Measurements from ENCODE around the gene DIO3.

Gene DIO3

DNA sequence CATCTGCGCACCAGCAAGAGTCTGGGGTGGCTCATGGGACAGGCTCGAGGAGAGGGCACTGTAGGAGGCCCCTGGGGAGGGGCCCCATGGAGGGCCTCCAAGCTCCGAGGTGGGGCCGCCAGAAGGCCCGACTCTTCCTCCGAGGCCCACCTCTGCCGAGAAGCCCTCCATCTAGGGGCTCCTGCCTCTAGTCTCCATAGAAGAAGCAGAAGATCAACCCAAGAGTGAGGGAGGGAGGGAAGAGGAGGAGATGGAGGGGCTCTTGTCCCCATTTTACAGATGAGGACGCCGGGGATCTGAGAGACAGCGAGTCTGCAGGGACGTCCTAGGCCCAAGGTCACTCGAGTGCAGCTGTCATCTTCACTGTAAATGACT is 41.2 kb downstream of the DIO3 start:
- WGBS = 94% methylated on average over 12 of the region's 12 CpGs
- Histone ChIP-seq H3K36me3 (ENCODE audit: insufficient read depth, low read length) (no peaks in the 10 kb centered on the region), H3K27ac (ENCODE audit: low read depth, low read length) (no peak overlapping the region), H3K9ac (ENCODE audit: low read depth, low read length) (no peak overlapping the region), H3K27me3 (ENCODE audit: insufficient read depth, low read length) (no peaks in the 10 kb centered on the region; the same call in 1 of the 2 replicates), H3K4me1 (ENCODE audit: insufficient read depth, low read length) (no peaks in the 10 kb centered on the region), H3K9me3 (ENCODE audit: insufficient read depth, low read depth, low read length) (no peaks in the 10 kb centered on the region), H3K4me3 (ENCODE audit: low read length) (no peak overlapping the region)

DNA sequence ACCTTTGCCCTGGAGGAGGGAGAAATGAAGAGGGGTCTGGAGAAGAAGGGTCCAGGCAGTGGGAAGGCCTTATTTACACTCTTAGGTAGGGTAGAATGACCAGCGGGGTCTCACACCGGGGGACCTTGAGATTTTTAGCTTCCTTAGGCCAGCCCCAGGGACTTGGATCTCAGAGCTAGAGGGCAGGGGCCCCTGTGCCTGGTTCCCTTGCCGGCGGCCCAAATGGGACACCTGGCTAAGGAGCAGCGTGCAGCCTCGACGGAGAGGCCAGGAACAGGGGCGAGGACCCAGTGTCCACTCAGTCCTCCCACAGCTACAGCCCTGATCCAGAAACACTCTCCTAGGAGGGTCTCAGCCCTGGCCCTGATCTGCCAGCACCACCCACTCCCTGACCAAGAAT is 41.8 kb downstream of the DIO3 start:
- H3K9ac ChIP-seq (ENCODE audit: low read depth, low read length) = no peak overlapping the region
- no peak overlapping the region for H3K4me3 ChIP-seq (ENCODE audit: low read length)
- 96% methylated on average over 8 of the region's 8 CpGs for WGBS
- H3K27ac ChIP-seq (ENCODE audit: low read depth, low read length) = no peak overlapping the region
- H3K4me1 ChIP-seq (ENCODE audit: insufficient read depth, low read length) = no peaks in the 10 kb centered on the region
- no peaks in the 10 kb centered on the region for H3K36me3 ChIP-seq (ENCODE audit: insufficient read depth, low read length)
- no peaks in the 10 kb centered on the region for H3K9me3 ChIP-seq (ENCODE audit: insufficient read depth, low read depth, low read length)
- peaks cover 5% of the 10 kb centered on the region; the same call in 1 of the 2 replicates for H3K27me3 ChIP-seq (ENCODE audit: insufficient read depth, low read length)

DNA sequence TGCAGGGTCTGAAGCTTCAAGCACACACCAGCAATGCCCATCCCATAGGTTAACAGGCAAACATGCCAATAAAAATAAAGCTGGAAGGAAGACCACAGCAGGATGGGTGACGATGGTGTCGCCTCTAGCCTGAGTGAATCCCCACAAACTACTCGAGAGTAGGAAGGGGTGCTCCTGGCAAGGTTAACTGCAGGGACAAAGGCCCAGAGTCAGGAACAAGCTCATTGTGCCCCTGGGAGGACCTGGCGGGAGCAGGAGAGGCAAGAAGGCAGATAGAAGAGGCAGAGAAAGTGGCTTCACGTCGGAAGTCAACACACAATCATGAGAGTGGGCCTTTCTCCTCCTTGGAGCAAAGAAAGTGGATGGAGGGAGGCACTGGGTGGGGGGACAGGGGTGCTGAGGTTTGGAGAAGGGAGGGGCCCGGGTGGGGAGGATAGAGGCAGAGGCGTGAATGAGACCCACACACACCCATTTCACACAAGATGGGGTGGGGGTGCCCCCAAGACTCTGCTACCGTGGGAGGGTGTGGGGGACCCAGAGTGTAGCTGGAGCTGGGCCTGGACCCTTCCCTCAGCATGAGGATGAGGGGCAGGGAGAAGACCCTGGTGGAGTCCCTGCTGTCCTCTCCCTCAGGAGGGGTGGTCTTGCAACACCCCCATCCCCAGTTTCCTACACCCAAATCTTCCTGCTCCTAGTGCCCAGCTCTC is 43.1 kb downstream of the DIO3 start:
- Histone ChIP-seq H3K4me1 (ENCODE audit: insufficient read depth, low read length) (no peaks in the 10 kb centered on the region), H3K36me3 (ENCODE audit: insufficient read depth, low read length) (no peaks in the 10 kb centered on the region), H3K4me3 (ENCODE audit: low read length) (no peak overlapping the region), H3K9me3 (ENCODE audit: insufficient read depth, low read depth, low read length) (no peaks in the 10 kb centered on the region), H3K9ac (ENCODE audit: low read depth, low read length) (no peak overlapping the region), H3K27me3 (ENCODE audit: insufficient read depth, low read length) (peaks cover 15% of the 10 kb centered on the region; the same call in 1 of the 2 replicates), H3K27ac (ENCODE audit: low read depth, low read length) (no peak overlapping the region)
- WGBS = 91% methylated on average over 7 of the region's 9 CpGs

GRCh38 chr14:101604935-101605780 is 43.9 kb downstream of the DIO3 start:
- Histone ChIP-seq H3K27me3 (ENCODE audit: insufficient read depth, low read length) (peaks cover 19% of the 10 kb centered on the region; the same call in 1 of the 2 replicates), H3K36me3 (ENCODE audit: insufficient read depth, low read length) (no peaks in the 10 kb centered on the region), H3K9me3 (ENCODE audit: insufficient read depth, low read depth, low read length) (no peaks in the 10 kb centered on the region), H3K9ac (ENCODE audit: low read depth, low read length) (no peak overlapping the region), H3K27ac (ENCODE audit: low read depth, low read length) (no peak overlapping the region), H3K4me1 (ENCODE audit: insufficient read depth, low read length) (no peaks in the 10 kb centered on the region), H3K4me3 (ENCODE audit: low read length) (no peak overlapping the region)
- 90% methylated on average over 11 of the region's 11 CpGs for WGBS

GRCh38 chr14:101605836-101606235 is 44.5 kb downstream of the DIO3 start:
- H3K9ac ChIP-seq (ENCODE audit: low read depth, low read length) = no peak overlapping the region
- 88% methylated on average over 4 of the region's 4 CpGs for WGBS
- no peak overlapping the region for H3K27ac ChIP-seq (ENCODE audit: low read depth, low read length)
- no peaks in the 10 kb centered on the region for H3K9me3 ChIP-seq (ENCODE audit: insufficient read depth, low read depth, low read length)
- H3K27me3 ChIP-seq (ENCODE audit: insufficient read depth, low read length) = peaks cover 21% of the 10 kb centered on the region
- no peaks in the 10 kb centered on the region for H3K4me1 ChIP-seq (ENCODE audit: insufficient read depth, low read length)
- H3K4me3 ChIP-seq (ENCODE audit: low read length) = no peak overlapping the region
- no peaks in the 10 kb centered on the region for H3K36me3 ChIP-seq (ENCODE audit: insufficient read depth, low read length)

Data from HUES64 (cell line).